ENCODE data around the gene LUZP4. TPM values are rescaled to one million over a fixed set of nuclear protein-coding genes. Genes with fewer than 3 reads are reported as not detected.

LUZP4 gene
- total RNA-seq, 1 experiment from 2014 or later: not detected

DNA sequence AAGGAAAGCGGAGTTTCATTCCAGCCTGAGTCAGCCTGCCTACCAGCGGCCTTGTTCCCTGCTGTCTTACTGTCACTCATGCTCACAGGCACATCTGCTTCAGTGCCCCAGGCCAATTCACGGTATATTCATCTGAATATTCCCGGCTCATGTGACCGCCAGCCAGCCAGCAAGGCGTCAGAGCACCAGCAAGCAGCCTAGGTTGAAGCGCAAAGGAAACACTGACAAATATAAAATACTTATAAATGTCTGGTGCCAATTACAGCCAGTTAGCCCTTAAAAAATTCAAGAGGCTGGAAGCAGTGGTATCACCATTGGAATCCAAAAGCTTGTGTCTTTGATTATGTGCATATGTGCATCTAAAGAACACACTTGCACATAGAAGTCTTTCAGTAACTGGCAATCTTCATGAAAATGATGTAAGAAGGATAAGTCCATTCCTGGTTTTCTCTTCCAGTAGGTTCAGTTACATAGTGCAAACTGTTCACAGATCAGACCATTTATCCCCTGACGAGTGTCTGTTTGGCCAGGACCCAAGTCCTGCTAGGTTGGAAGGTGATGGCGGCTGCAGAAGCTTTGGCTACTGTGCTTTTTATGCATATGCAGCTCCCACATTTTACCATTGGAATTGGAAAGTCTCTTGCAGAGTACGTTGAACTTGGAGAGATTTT is 61.3 kb downstream of the LUZP4 start:
- Histone ChIP-seq H3K27ac (ENCODE audit: low read depth, low read length) (no peak overlapping the region), H3K9ac (ENCODE audit: low read length) (no peak overlapping the region), H2AFZ (ENCODE audit: low read depth, low read length, poor library complexity, severe bottlenecking) (no peak overlapping the region), H3K9me3 (ENCODE audit: control insufficient read depth in 1 of 2, insufficient read depth in 1 of 2, low read depth in 1 of 2, low read length in 2 of 2) (no peaks in the 10 kb centered on the region), H3K79me2 (ENCODE audit: insufficient read depth, low read length) (no peaks in the 10 kb centered on the region), H3K4me2 (ENCODE audit: low read length) (no peak overlapping the region), H3K9me2 (ENCODE audit: insufficient read depth) (no peaks in the 10 kb centered on the region), H3K4me1 (ENCODE audit: control insufficient read depth in 1 of 2, insufficient read depth in 2 of 2, low read length in 2 of 2) (no peaks in the 10 kb centered on the region), H4K20me1 (ENCODE audit: insufficient read depth) (no peaks in the 10 kb centered on the region), H3K36me3 (ENCODE audit: control insufficient read depth in 1 of 2, insufficient read depth in 2 of 2, low read length in 2 of 2) (no peaks in the 10 kb centered on the region), H3K4me3 (replicated peaks in 1 of 2; ENCODE audit: low read depth in 1 of 2, low read length in 2 of 2) (no peak overlapping the region), H3K27me3 (ENCODE audit: insufficient read depth, low read length) (no peaks in the 10 kb centered on the region)
- BruUV-seq (replicated peaks): no TSS peak
- RAD21 ChIA-PET (ENCODE audit: low non-redundant PET in 1 of 2, low total read pairs in 2 of 2, uncharacterized antibody in 2 of 2, unreplicated experiment in 2 of 2): no interaction called here
- POLR2A ChIA-PET: no interaction called here
- intact Hi-C loops (cut with micrococcal nuclease): no loop called here
- CTCF ChIA-PET: no interaction called here
- ATAC-seq: no peak
- TF ChIP-seq, protein P1, sequence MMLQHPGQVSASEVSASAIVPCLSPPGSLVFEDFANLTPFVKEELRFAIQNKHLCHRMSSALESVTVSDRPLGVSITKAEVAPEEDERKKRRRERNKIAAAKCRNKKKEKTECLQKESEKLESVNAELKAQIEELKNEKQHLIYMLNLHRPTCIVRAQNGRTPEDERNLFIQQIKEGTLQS (IDR thresholded peaks at IDR 0.05): no peak
- TF ChIP-seq MAX (IDR thresholded peaks at IDR 0.05) (no peak), CBX3 (IDR thresholded peaks at IDR 0.05; ENCODE audit: low read depth) (no peak), EGR1 (IDR thresholded peaks at IDR 0.05; ENCODE audit: low read depth) (no peak), EZH2phosphoT487 (IDR thresholded peaks at IDR 0.05; ENCODE audit: borderline replicate concordance) (no peak), JUND (IDR thresholded peaks at IDR 0.05) (no peak), ZFX (IDR thresholded peaks at IDR 0.05) (no peak), SRF (IDR thresholded peaks at IDR 0.05; ENCODE audit: low read depth) (no peak), CEBPB (IDR thresholded peaks at IDR 0.05; ENCODE audit: low read depth) (no peak), RAD21 (IDR thresholded peaks at IDR 0.05; ENCODE audit: low read depth) (no peak), ZBTB33 (IDR thresholded peaks at IDR 0.05; ENCODE audit: extremely low read depth, insufficient replicate concordance, low read length) (no peak), FOSL1 (IDR thresholded peaks at IDR 0.05; ENCODE audit: low read depth) (no peak), ELF1 (IDR thresholded peaks at IDR 0.05; ENCODE audit: borderline replicate concordance, low read depth) (no peak), EZH2 (IDR thresholded peaks at IDR 0.05) (no peak), TCF7L2 (IDR thresholded peaks at IDR 0.05; ENCODE audit: borderline replicate concordance, extremely low read depth, insufficient read depth, insufficient read length) (no peak), POLR2A (IDR thresholded peaks at IDR 0.05; ENCODE audit: borderline replicate concordance, extremely low read depth, insufficient read depth, insufficient read length) (no peak), SIN3A (IDR thresholded peaks at IDR 0.05; ENCODE audit: low read depth) (no peak), SP1 (IDR thresholded peaks at IDR 0.05; ENCODE audit: low read depth) (no peak)
- no peak for DNase-seq (ENCODE audit: low read depth, low spot score)

Measured in HCT116 (cell line).